GM19239 (cell line): ENCODE results near the gene SGPL1.

Experiments
- DNase-seq: peaks from one replicate; pipeline ENCODE4 v3.0.0; 2011; ENCODE audit warnings: low spot score; ENCODE audit not compliant: insufficient read length
- FAIRE-seq: peaks from 2 replicates; lab custom pipeline; 2011; peaks lifted over from hg19 to GRCh38; lab: Jason Lieb, UNC

SGPL1 gene

GRCh38 chr10:70864935-70865334 lies 49.2 kb downstream of the SGPL1 start:
- no peak for DNase-seq
- no peak for FAIRE-seq

GRCh38 chr10:70866424-70866823 lies 50.7 kb downstream of the SGPL1 start:
- DNase-seq, result no peak

GRCh38 chr10:70872291-70872690 lies 56.5 kb downstream of the SGPL1 start:
- DNase-seq (no peak), FAIRE-seq (no peak)

More at GRCh38 chr10:70866424-70866823, 50.7 kb downstream of the SGPL1 start:
- no peak for FAIRE-seq

GRCh38 chr10:70874061-70874460 lies 58.3 kb downstream of the SGPL1 start:
- no peak for DNase-seq
- FAIRE-seq, result no peak

GRCh38 chr10:70879207-70879606 lies 63.5 kb downstream of the SGPL1 start:
- FAIRE-seq (no peak), DNase-seq (no peak)

GRCh38 chr10:70880077-70880534 lies 64.4 kb downstream of the SGPL1 start:
- peak; percentile 62 for DNase-seq
- peak; percentile 95 for FAIRE-seq

- DNase-seq, result no peak
- no peak for FAIRE-seq
Observed at GRCh38 chr10:70884741-70885140, 69.0 kb downstream of the SGPL1 start.

- no peak for FAIRE-seq
- no peak for DNase-seq
Observed at GRCh38 chr10:70885481-70885880, 69.7 kb downstream of the SGPL1 start.

- DNase-seq, result no peak
- peak; percentile 71 for FAIRE-seq
Observed at GRCh38 chr10:70885931-70886903, 70.5 kb downstream of the SGPL1 start.

GRCh38 chr10:70886921-70887665 lies 71.3 kb downstream of the SGPL1 start:
- DNase-seq, result no peak
- no peak for FAIRE-seq

GRCh38 chr10:70887804-70888800 lies 72.4 kb downstream of the SGPL1 start, which contains the start of gene PCBD1:
Gene PCBD1, minus strand, starts transcription at chr10:70888565. Its CDS starts 32 bp downstream, at chr10:70888533.
- peak; percentile 78 for DNase-seq
- FAIRE-seq, result peak; percentile 81

- FAIRE-seq (no peak), DNase-seq (no peak)
Observed at GRCh38 chr10:70889291-70889690, 73.5 kb downstream of the SGPL1 start.

- no peak for FAIRE-seq
- no peak for DNase-seq
Observed at GRCh38 chr10:70890917-70891431, 75.2 kb downstream of the SGPL1 start.

GRCh38 chr10:70891627-70892026 lies 75.9 kb downstream of the SGPL1 start:
- FAIRE-seq (no peak), DNase-seq (no peak)

- no peak for FAIRE-seq
- DNase-seq, result no peak
Observed at GRCh38 chr10:70892631-70893030, 76.9 kb downstream of the SGPL1 start.

GRCh38 chr10:70893227-70894006 lies 77.7 kb downstream of the SGPL1 start:
- no peak for FAIRE-seq
- DNase-seq, result no peak

- no peak for FAIRE-seq
- no peak for DNase-seq
Observed at GRCh38 chr10:70894416-70894815, 78.7 kb downstream of the SGPL1 start.

GRCh38 chr10:70896551-70896950 lies 80.8 kb downstream of the SGPL1 start:
- no peak for DNase-seq

GRCh38 chr10:70898687-70899086 lies 82.9 kb downstream of the SGPL1 start:
- no peak for FAIRE-seq
- DNase-seq, result no peak

More at GRCh38 chr10:70896551-70896950, 80.8 kb downstream of the SGPL1 start:
- FAIRE-seq, result no peak
